GM23248 (cell line): ENCODE data around the gene CLIP2. TPM values are rescaled to one million over a fixed set of nuclear protein-coding genes. Genes with fewer than 3 reads are reported as not detected.

Source experiments
- DNase-seq: peaks from one replicate; pipeline ENCODE4 v3.0.0-alpha.2; 2015
- H2AFZ ChIP-seq: fragments of 200-600 bp; sonication (generic); 2 replicates; pipeline ENCODE4 v1.6.1; 2016; ENCODE audit warnings: antibody characterized with exemption
- H3F3A ChIP-seq: fragments of 200-600 bp; sonication (generic); 2 replicates; pipeline ENCODE4 v1.6.1; 2016; ENCODE audit warnings: mild to moderate bottlenecking, antibody characterized with exemption, mixed run types; ENCODE audit not compliant: insufficient read depth
- H3K27ac ChIP-seq: fragments of 200-600 bp; sonication (generic); 2 replicates; pipeline ENCODE4 v1.5.1; 2016; ENCODE audit warnings: mild to moderate bottlenecking
- H3K27me3 ChIP-seq: fragments of 200-600 bp; sonication (generic); replicated peaks from 2 replicates; pipeline ENCODE4 v1.6.1; 2016; ENCODE audit warnings: mild to moderate bottlenecking; ENCODE audit not compliant: insufficient read depth
- H3K36me3 ChIP-seq: fragments of 200-600 bp; sonication (generic); 2 replicates; pipeline ENCODE4 v1.6.1; 2016; ENCODE audit warnings: low read depth, mild to moderate bottlenecking
- H3K4me1 ChIP-seq: fragments of 200-600 bp; sonication (generic); 2 replicates; pipeline ENCODE4 v1.6.1; 2016; ENCODE audit warnings: mild to moderate bottlenecking; ENCODE audit not compliant: insufficient read depth
- H3K4me2 ChIP-seq: fragments of 200-600 bp; sonication (generic); one replicate; pipeline ENCODE4 v1.6.1; 2016; ENCODE audit warnings: mild to moderate bottlenecking; ENCODE audit not compliant: unreplicated experiment
- H3K4me3 ChIP-seq: fragments of 200-600 bp; sonication (generic); 2 replicates; pipeline ENCODE4 v1.5.1; 2016; ENCODE audit warnings: mild to moderate bottlenecking
- H3K79me2 ChIP-seq: fragments of 200-600 bp; sonication (generic); 2 replicates; pipeline ENCODE4 v1.6.1; 2016; ENCODE audit warnings: mild to moderate bottlenecking; ENCODE audit not compliant: insufficient read depth
- H3K9ac ChIP-seq: fragments of 200-600 bp; sonication (generic); 2 replicates; pipeline ENCODE4 v1.6.1; 2016; ENCODE audit warnings: mild to moderate bottlenecking
- H3K9me2 ChIP-seq: fragments of 200-600 bp; sonication (generic); 2 replicates; pipeline ENCODE4 v1.6.1; 2016; ENCODE audit warnings: mixed run types, mild to moderate bottlenecking, moderate library complexity; ENCODE audit not compliant: insufficient read depth
- H3K9me3 ChIP-seq: fragments of 200-600 bp; sonication (generic); one replicate; pipeline ENCODE4 v1.6.1; 2017; ENCODE audit warnings: low read depth
- H4K20me1 ChIP-seq: fragments of 200-600 bp; sonication (generic); 2 replicates; pipeline ENCODE4 v1.6.0; 2016; ENCODE audit not compliant: insufficient read depth
- EZH2 ChIP-seq: fragments of 200-600 bp; sonication (generic); IDR thresholded peaks from 2 replicates; pipeline ENCODE4 v1.6.1; 2018; ENCODE audit warnings: antibody characterized with exemption, mild to moderate bottlenecking; ENCODE audit not compliant: insufficient read depth, poor library complexity, severe bottlenecking
- EZH2phosphoT487 ChIP-seq: fragments of 200-600 bp; sonication (generic); IDR thresholded peaks from 2 replicates; pipeline ENCODE4 v1.6.1; 2018; ENCODE audit warnings: antibody characterized with exemption, moderate library complexity, mild to moderate bottlenecking, low read depth; ENCODE audit not compliant: insufficient read depth
- WGBS, 2 experiments: methylation state at CpG; one replicate each; pipeline ENCODE4 v1.1.6; 2015 to 2017; ENCODE audit warnings: low lambda C conversion rate in 2 of 2, low coverage in 1 of 2; ENCODE audit errors: missing lambda C conversion rate in 2 of 2; 5-methylcytosine and 5-hydroxymethylcytosine counted together
- in situ Hi-C: fragments of 300-500 bp; cut with MboI; formaldehyde crosslinking; loops from 2 replicates; pipeline ENCODE4 v1.15.0; 2020
- polyA plus RNA-seq: library from polyadenylated mRNA; unstranded; fragments of >200 nt; fragmentation: Nextera tagmentation; extraction: Ambion mirVana; gene quantifications from 2 replicates; pipeline ENCODE4 v1.2.1, GENCODE V29; 2016
- total RNA-seq: library from RNA; depleted of rRNA; stranded (reverse); fragments of >200 nt; shearing (Covaris generic); gene quantifications from 2 replicates; pipeline ENCODE4 v1.2.3, GENCODE V29; 2014

Gene CLIP2
- total and polyA plus RNA-seq, 2 experiments from 2014 or later = 13.2 to 40.7 TPM

DNA sequence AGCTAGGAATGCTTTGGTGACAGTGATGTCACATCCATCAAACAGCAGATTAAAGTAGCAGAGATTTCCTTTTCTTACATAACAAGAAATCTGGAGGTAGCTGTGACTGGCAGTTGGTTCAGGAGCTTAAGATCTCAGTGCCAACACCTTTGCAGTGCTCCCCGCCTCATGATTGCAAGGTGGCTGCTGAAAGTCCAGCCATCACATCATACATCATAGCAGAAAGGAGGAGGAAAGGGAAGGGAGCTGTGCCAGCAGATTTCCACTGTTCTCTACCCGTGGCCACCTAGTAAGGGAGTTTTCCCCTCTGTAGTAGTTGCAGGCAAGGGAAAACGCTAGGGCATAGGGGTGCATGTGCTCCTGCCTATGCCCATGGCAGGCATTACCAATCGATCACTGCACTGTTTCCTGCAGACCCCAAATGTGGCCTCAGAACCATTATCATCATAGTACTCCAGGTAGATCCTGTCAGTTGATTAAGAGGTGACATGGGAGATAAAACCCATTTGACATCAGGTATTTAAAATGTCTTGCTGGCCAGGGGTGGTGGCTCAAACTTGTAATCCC, 106.6 kb downstream of the CLIP2 start:
- Histone ChIP-seq H3K36me3 (peaks cover 3% of the 10 kb centered on the region; the same call in 1 of the 2 replicates), H3K4me1 (no peaks in the 10 kb centered on the region), H3K27ac (no peak overlapping the region), H3F3A (no peaks in the 10 kb centered on the region), H3K27me3 (no peaks in the 10 kb centered on the region), H3K79me2 (no peaks in the 10 kb centered on the region), H3K4me3 (no peak overlapping the region), H3K9me2 (no peaks in the 10 kb centered on the region), H4K20me1 (no peaks in the 10 kb centered on the region), H2AFZ (no peak overlapping the region), H3K9ac (no peak overlapping the region), H3K9me3 (no peaks in the 10 kb centered on the region), H3K4me2 (no peak overlapping the region)
- TF ChIP-seq EZH2phosphoT487 (no peak), EZH2 (no peak)
- DNase-seq = no peak
- 77 to 78% methylated on average over 4 of the region's 4 CpGs for WGBS, 2 experiments
- in situ Hi-C loops = loop anchor here (25.0 kb wide), 2 partner anchors 159 to 534 kb away; partner anchors contain the start of gene TMEM270

DNA sequence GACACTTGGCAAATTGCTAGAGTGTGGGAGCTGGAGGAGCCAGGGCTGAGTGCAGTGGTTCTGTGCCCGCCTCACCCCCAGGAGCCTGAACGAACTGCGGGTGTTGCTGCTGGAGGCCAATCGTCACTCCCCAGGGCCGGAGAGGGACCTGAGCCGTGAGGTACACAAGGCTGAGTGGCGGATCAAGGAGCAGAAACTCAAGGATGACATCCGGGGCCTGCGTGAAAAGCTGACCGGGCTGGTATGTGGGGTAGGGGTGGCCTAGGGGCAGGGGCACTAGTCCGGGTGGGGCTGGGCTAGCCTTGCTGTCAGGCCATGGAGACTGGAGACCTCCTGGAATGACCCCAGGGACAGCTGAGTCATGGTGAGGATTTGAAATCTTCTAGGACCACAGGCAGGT, 107.8 kb downstream of the CLIP2 start:
- H3K9me2 ChIP-seq = no peaks in the 10 kb centered on the region
- WGBS, 2 experiments = 89 to 92% methylated on average over 9 to 11 of the region's 11 CpGs
- no peaks in the 10 kb centered on the region for H4K20me1 ChIP-seq
- H3K4me1 ChIP-seq = no peaks in the 10 kb centered on the region
- peaks cover 3% of the 10 kb centered on the region; the same call in 1 of the 2 replicates for H3K36me3 ChIP-seq
- in situ Hi-C loops = loop anchor here (25.0 kb wide), 2 partner anchors 160 to 535 kb away; partner anchors contain the start of gene TMEM270
- TF ChIP-seq EZH2phosphoT487 = no peak
- no peak for DNase-seq
- H3K4me3 ChIP-seq = no peak overlapping the region
- no peak overlapping the region for H3K9ac ChIP-seq
- no peak overlapping the region for H2AFZ ChIP-seq
- no peaks in the 10 kb centered on the region for H3K9me3 ChIP-seq
- H3F3A ChIP-seq = no peaks in the 10 kb centered on the region
- H3K4me2 ChIP-seq = no peak overlapping the region
- H3K27ac ChIP-seq = no peak overlapping the region
- H3K27me3 ChIP-seq = no peaks in the 10 kb centered on the region
- H3K79me2 ChIP-seq = no peaks in the 10 kb centered on the region

DNA sequence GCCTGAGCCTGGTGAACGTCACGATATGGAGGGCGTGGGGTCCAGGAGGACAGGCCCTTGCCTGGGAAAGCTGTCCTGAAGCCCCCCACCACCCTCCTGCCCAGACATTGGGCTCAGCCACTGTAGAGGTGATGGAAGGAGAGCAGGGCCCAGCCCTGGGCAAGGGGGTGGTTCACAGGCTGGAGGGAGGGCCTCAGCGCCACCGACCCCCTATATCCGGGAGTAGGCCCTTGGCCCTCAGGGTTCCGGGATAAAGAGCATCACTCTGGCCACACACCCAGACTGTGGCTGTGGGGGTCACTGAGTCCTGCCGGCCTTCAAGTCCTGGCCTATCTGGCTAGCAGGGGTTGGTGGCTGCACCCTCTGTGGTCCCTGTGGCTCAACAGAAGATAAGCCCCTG, 109.2 kb downstream of the CLIP2 start:
- WGBS, 2 experiments = 96 to 100% methylated on average over 8 of the region's 8 CpGs
- Histone ChIP-seq H4K20me1 (no peaks in the 10 kb centered on the region), H3K4me1 (no peaks in the 10 kb centered on the region), H3K4me3 (no peak overlapping the region), H3K9me2 (no peaks in the 10 kb centered on the region), H3K36me3 (peaks cover 3% of the 10 kb centered on the region; the same call in 1 of the 2 replicates), H3K79me2 (no peaks in the 10 kb centered on the region), H3K4me2 (no peak overlapping the region), H3K27ac (no peak overlapping the region), H3K9me3 (no peaks in the 10 kb centered on the region), H2AFZ (no peak overlapping the region), H3K9ac (no peak overlapping the region), H3F3A (no peaks in the 10 kb centered on the region), H3K27me3 (no peaks in the 10 kb centered on the region)
- in situ Hi-C loops = loop anchor here (25.0 kb wide), 2 partner anchors 161 to 536 kb away; partner anchors contain the start of gene TMEM270
- no peak for DNase-seq
- TF ChIP-seq EZH2 (no peak), EZH2phosphoT487 (no peak)

DNA sequence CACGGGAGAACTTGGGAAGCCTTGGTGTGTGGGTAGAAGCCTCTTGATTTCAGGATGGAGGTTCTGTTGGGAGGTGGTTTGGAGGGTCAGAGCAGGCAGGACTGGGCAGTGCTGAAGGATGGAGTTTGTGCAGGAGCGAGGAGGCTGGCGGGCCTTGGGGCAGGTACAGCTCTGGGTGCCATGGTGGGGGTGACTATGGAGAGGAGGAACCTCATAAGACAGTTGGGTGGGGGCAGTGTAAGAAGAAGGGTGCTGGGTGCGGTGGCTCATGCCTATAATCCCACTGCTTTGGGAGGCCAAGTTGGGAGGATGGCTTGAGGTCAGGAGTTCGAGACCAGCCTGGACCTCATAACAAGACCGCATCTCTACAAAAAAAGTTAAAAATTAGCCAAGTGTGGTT, 109.8 kb downstream of the CLIP2 start:
- no peak overlapping the region for H3K4me3 ChIP-seq
- TF ChIP-seq EZH2 = no peak
- TF ChIP-seq EZH2phosphoT487 = no peak
- H2AFZ ChIP-seq = no peak overlapping the region
- no peak overlapping the region for H3K27ac ChIP-seq
- no peak for DNase-seq
- no peaks in the 10 kb centered on the region for H3K4me1 ChIP-seq
- H3K9ac ChIP-seq = no peak overlapping the region
- H3K9me2 ChIP-seq = no peaks in the 10 kb centered on the region
- no peaks in the 10 kb centered on the region for H3F3A ChIP-seq
- H3K36me3 ChIP-seq = peaks cover 3% of the 10 kb centered on the region; the same call in 1 of the 2 replicates
- H3K4me2 ChIP-seq = no peak overlapping the region
- no peaks in the 10 kb centered on the region for H3K9me3 ChIP-seq
- 92 to 95% methylated on average over 6 of the region's 6 CpGs for WGBS, 2 experiments
- H3K79me2 ChIP-seq = no peaks in the 10 kb centered on the region
- in situ Hi-C loops = loop anchor here (25.0 kb wide), 2 partner anchors 162 to 537 kb away; partner anchors contain the start of gene TMEM270
- H4K20me1 ChIP-seq = no peaks in the 10 kb centered on the region
- H3K27me3 ChIP-seq = no peaks in the 10 kb centered on the region
